Lung (tissue), 12 donors: ENCODE data around the gene KCP. TPM values are rescaled to one million over a fixed set of nuclear protein-coding genes. Genes with fewer than 3 reads are reported as not detected.

Experiments used
- ATAC-seq: fragments of 200-7000 bp; cut with Tn5 transposase; one replicate; pipeline ENCODE4 v1.9.1; 2020; ENCODE audit warnings: moderate number of reproducible peaks; ENCODE audit not compliant: insufficient read depth, low FRiP score
- DNase-seq, 3 donors: peaks; one replicate each; pipeline ENCODE4 v3.0.0-alpha.2; 2013 to 2017
- H3K27ac ChIP-seq, 2 donors: one replicate each; pipeline ENCODE4 v1.5.1; 2013; ENCODE audit warnings: mild to moderate bottlenecking in 2 of 2, moderate library complexity in 2 of 2, control low read depth in 1 of 2, inconsistent platforms in 1 of 2, low read depth in 1 of 2, low read length in 1 of 2
- H3K27me3 ChIP-seq, 3 donors: one replicate each; pipeline ENCODE4 v1.5.1; 2013; ENCODE audit warnings: low read length in 2 of 3; ENCODE audit not compliant: control insufficient read depth in 3 of 3, insufficient read depth in 3 of 3
- H3K36me3 ChIP-seq, 4 donors: one replicate each; pipeline ENCODE4 v1.5.1; 2013; ENCODE audit warnings: low read length in 4 of 4, mild to moderate bottlenecking in 1 of 4, moderate library complexity in 1 of 4; ENCODE audit not compliant: control insufficient read depth in 4 of 4, insufficient read depth in 4 of 4
- H3K4me1 ChIP-seq, 5 donors: one replicate each; pipeline ENCODE4 v1.5.1; 2013; ENCODE audit warnings: low read length in 5 of 5, mild to moderate bottlenecking in 2 of 5, moderate library complexity in 1 of 5; ENCODE audit not compliant: control insufficient read depth in 5 of 5, insufficient read depth in 5 of 5
- H3K4me3 ChIP-seq: one replicate; pipeline ENCODE4 v1.5.1; 2013; ENCODE audit warnings: mild to moderate bottlenecking, control low read depth, moderate library complexity
- H3K9ac ChIP-seq, 2 donors: one replicate each; pipeline ENCODE4 v1.5.1; 2013; ENCODE audit warnings: low read length in 2 of 2, control low read depth in 1 of 2; ENCODE audit not compliant: insufficient read depth in 1 of 2
- H3K9me3 ChIP-seq, 4 donors: one replicate each; pipeline ENCODE4 v1.5.1; 2013; ENCODE audit warnings: low read length in 3 of 4, mild to moderate bottlenecking in 1 of 4, moderate library complexity in 1 of 4; ENCODE audit not compliant: control insufficient read depth in 4 of 4, insufficient read depth in 3 of 4
- WGBS, 2 donors: extraction: QIAGEN DNeasy Blood & Tissue Kit; methylation state at CpG; one replicate each; pipeline ENCODE4 v1.1.7; 2013; 5-methylcytosine and 5-hydroxymethylcytosine counted together
- polyA plus RNA-seq, 2 donors: library from polyadenylated mRNA; stranded (reverse); fragments of 200-250 nt; gene quantifications; one replicate each; pipeline ENCODE4 v1.2.1, GENCODE V29; 2013
- total RNA-seq, 2 donors: library from RNA; depleted of rRNA in 1 of 2; stranded (reverse); fragments of >200 nt in 1 of 2; gene quantifications; one replicate each; pipeline ENCODE4 v1.2.1, GENCODE V29; 2014 to 2021
- TF ChIP-seq, protein P1 (sequence below): IDR thresholded peaks from 2 replicates; pipeline ENCODE4 v1.5.1; 2012; ENCODE audit warnings: mild to moderate bottlenecking; ENCODE audit errors: control extremely low read depth, extremely low read depth
- donor health status: control.
- donor health status: control.
- donor health status: Bipolar disorder and iron deficiency.
- donor health status: healthy.
- donor health status: DM: yes; HTN: yes; CAD: no.

KCP gene
- total and polyA plus RNA-seq, 4 donors, result 0.22 to 3.9 (median 0.56) TPM

DNA sequence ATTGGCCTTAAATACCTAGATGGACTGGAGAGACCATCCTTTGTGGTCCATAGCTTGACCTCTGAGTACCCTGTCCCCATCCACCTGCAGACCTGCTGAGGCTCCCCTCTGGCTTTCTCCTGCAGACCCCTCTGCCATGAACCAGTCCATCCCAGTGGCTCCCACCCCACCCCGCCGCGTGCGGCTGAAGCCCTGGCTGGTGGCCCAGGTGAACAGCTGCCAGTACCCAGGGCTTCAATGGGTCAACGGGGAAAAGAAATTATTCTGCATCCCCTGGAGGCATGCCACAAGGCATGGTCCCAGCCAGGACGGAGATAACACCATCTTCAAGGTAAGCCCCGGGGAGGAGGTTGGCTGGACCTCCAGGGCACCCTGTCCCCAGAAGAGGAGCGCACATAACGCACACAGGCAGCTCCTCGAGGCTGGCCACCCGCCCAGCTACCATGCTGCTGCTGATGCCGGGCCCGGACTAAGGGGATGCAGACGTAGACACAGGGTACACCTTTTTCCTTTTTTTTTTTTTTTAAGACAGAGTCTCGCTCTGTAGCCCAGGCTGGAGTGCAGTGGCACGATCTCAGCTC lies 31.5 kb upstream of the KCP start:
- WGBS, 2 donors, result 88% methylated on average over 14 to 16 of the region's 16 CpGs
- peaks cover 0 to 24% (median 9%) of the 10 kb centered on the region in 3 donors for H3K27me3 ChIP-seq
- H3K27ac ChIP-seq, result no peak overlapping the region
- no peak overlapping the region for H3K4me3 ChIP-seq
- no peaks in the 10 kb centered on the region for H3K9me3 ChIP-seq
- DNase-seq (no peak), ATAC-seq (no peak)
- TF ChIP-seq, protein P1, sequence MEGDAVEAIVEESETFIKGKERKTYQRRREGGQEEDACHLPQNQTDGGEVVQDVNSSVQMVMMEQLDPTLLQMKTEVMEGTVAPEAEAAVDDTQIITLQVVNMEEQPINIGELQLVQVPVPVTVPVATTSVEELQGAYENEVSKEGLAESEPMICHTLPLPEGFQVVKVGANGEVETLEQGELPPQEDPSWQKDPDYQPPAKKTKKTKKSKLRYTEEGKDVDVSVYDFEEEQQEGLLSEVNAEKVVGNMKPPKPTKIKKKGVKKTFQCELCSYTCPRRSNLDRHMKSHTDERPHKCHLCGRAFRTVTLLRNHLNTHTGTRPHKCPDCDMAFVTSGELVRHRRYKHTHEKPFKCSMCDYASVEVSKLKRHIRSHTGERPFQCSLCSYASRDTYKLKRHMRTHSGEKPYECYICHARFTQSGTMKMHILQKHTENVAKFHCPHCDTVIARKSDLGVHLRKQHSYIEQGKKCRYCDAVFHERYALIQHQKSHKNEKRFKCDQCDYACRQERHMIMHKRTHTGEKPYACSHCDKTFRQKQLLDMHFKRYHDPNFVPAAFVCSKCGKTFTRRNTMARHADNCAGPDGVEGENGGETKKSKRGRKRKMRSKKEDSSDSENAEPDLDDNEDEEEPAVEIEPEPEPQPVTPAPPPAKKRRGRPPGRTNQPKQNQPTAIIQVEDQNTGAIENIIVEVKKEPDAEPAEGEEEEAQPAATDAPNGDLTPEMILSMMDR, result no peak
- H3K36me3 ChIP-seq, result peaks cover 0 to 5% (median 0%) of the 10 kb centered on the region in 4 donors
- peaks cover 0 to 12% (median 0%) of the 10 kb centered on the region in 5 donors for H3K4me1 ChIP-seq
- no peak overlapping the region for H3K9ac ChIP-seq

DNA sequence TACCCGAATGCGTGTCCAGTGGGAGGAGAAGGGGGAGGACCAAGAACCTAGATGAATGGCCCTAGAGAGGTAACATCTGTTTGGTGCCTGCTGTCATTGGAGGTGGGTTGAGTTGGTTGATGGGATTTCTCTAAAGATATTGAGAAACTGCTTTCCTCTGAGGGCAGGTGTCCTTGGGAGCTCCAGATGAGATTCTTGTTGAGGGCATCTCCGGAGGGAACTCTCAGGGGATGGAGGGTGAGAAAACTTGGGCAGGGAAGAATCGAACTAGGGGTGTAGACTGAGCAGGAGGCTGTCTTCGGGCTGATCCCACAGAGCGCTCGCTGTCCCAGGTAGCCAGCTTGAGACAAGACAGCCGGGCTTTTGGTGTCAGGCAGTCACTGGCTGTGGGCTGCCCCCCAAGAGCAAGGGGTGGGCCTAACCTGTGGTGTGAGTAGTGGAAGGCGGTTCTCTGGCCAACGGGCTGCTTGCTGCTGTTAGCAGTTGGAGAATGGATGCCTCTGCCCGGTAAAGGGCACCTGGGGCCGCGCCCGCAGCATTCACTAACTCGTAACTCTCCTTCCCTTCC lies 30.9 kb upstream of the KCP start:
- H3K4me3 ChIP-seq, result no peak overlapping the region
- H3K27ac ChIP-seq, result no peak overlapping the region
- no peaks in the 10 kb centered on the region for H3K9me3 ChIP-seq
- TF ChIP-seq, protein P1, result no peak
- ATAC-seq (no peak), DNase-seq (no peak)
- H3K9ac ChIP-seq, result no peak overlapping the region
- H3K27me3 ChIP-seq, result peaks cover 0 to 30% (median 14%) of the 10 kb centered on the region in 3 donors
- H3K36me3 ChIP-seq, result peaks cover 0 to 5% (median 0%) of the 10 kb centered on the region in 4 donors
- peaks cover 0 to 12% (median 0%) of the 10 kb centered on the region in 5 donors for H3K4me1 ChIP-seq
- 70 to 80% methylated on average over 15 of the region's 15 CpGs for WGBS, 2 donors

DNA sequence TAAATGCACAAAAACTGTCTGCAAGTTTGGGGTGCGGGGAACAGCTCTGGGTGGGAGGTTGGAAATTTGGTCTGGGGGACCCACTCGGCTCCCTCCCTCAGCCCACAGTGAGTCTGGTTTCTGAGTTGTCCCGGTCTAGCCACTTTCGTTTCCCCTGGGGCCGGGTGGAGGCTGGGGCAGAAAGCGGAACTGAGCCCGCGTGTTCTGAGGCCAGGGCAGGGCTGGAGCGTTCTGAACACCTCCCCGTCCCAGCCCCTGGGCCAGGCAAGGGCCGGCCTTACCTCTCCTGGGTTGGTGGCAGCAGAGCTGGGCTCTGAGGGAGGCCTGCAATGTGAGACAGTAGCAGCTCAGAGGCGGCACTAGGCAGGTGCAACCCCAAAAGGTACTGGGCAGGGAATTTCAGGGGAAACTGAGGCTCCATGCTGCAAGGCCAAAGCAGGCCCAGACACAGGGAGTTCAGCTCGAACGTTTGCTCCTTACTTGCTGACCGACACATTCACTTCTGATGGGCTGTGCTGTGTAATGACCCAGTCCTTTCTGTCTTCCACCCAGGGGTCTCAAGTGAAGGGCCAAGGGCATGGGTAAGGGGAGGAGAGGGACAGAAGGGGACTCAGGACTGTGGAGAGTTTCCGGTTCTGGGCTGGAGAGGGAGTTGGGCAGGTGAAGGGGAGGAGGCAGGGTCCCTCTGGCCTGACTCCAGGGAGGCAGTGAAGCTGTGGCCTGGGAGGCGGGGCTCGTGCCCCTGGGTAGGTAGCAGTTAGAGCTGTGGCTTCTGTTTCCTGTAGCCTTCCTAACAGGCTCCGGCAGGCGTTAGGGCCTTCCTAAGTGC lies 30.2 kb upstream of the KCP start:
- no peak overlapping the region for H3K9ac ChIP-seq
- peaks cover 0 to 12% (median 0%) of the 10 kb centered on the region in 5 donors for H3K4me1 ChIP-seq
- H3K9me3 ChIP-seq, result no peaks in the 10 kb centered on the region
- H3K36me3 ChIP-seq, result no peaks in the 10 kb centered on the region
- 27 to 63% methylated on average over 20 of the region's 20 CpGs for WGBS, 2 donors
- H3K27ac ChIP-seq, result peak overlapping the region in 1 of 2 donors; percentile 46
- H3K27me3 ChIP-seq, result peaks cover 0 to 33% (median 14%) of the 10 kb centered on the region in 3 donors
- TF ChIP-seq, protein P1, result no peak
- no peak overlapping the region for H3K4me3 ChIP-seq
- ATAC-seq (peak; percentile 43), DNase-seq (no peak)
